ENCODE data around the gene GTF2A1L. TPM values are rescaled to one million over a fixed set of nuclear protein-coding genes. Genes with fewer than 3 reads are reported as not detected.

Gene GTF2A1L
- total and polyA plus RNA-seq, 2 experiments from 2014 or later = 0.52 to 4.1 TPM

- Histone ChIP-seq H4K20me1 (ENCODE audit: insufficient read depth, poor library complexity, severe bottlenecking) (no peaks in the 10 kb centered on the region), H3K79me2 (no peaks in the 10 kb centered on the region), H3K9me3 (ENCODE audit: low read depth) (no peaks in the 10 kb centered on the region), H3K27ac (no peak overlapping the region), H3K4me1 (ENCODE audit: insufficient read depth) (no peaks in the 10 kb centered on the region), H3K36me3 (replicated peaks; ENCODE audit: insufficient read depth, low read depth) (no peaks in the 10 kb centered on the region), H3K27me3 (no peaks in the 10 kb centered on the region), H2AFZ (no peak overlapping the region), H3K4me2 (no peak overlapping the region), H3K9me2 (replicated peaks; ENCODE audit: insufficient read depth) (no peaks in the 10 kb centered on the region), H3K4me3 (no peak overlapping the region)
- TF ChIP-seq EZH2phosphoT487 (IDR thresholded peaks at IDR 0.05; ENCODE audit: low read depth, severe bottlenecking, unreplicated experiment) (no peak), CTCF (IDR thresholded peaks at IDR 0.05; ENCODE audit: poor library complexity) (peak; percentile 41)
- peak; percentile 22 for DNase-seq (ENCODE audit: low spot score)
- WGBS (ENCODE audit: low lambda C conversion rate, missing lambda C conversion rate) = 71% methylated on average over 2 of the region's 2 CpGs
Measured at GRCh38 chr2:48727560-48727959, 109.9 kb downstream of the GTF2A1L start.

- H3K79me2 ChIP-seq = no peaks in the 10 kb centered on the region
- H3K27me3 ChIP-seq = no peaks in the 10 kb centered on the region
- no peak overlapping the region for H3K4me2 ChIP-seq
- 100% methylated on average over 2 of the region's 2 CpGs for WGBS (ENCODE audit: low lambda C conversion rate, missing lambda C conversion rate)
- no peak for TF ChIP-seq EZH2 (IDR thresholded peaks at IDR 0.05; ENCODE audit: borderline replicate concordance)
- TF ChIP-seq CTCF (IDR thresholded peaks at IDR 0.05; ENCODE audit: poor library complexity) = no peak
- TF ChIP-seq EZH2phosphoT487 (IDR thresholded peaks at IDR 0.05; ENCODE audit: low read depth, severe bottlenecking, unreplicated experiment) = no peak
- no peaks in the 10 kb centered on the region for H4K20me1 ChIP-seq (ENCODE audit: insufficient read depth, poor library complexity, severe bottlenecking)
- no peak overlapping the region for H3K27ac ChIP-seq
- no peaks in the 10 kb centered on the region for H3K9me2 ChIP-seq (replicated peaks; ENCODE audit: insufficient read depth)
- no peaks in the 10 kb centered on the region for H3K9me3 ChIP-seq (ENCODE audit: low read depth)
- no peak overlapping the region for H3K4me3 ChIP-seq
- no peak for DNase-seq (ENCODE audit: low spot score)
- no peak overlapping the region for H2AFZ ChIP-seq
- no peaks in the 10 kb centered on the region for H3K36me3 ChIP-seq (replicated peaks; ENCODE audit: insufficient read depth, low read depth)
- peaks cover 3% of the 10 kb centered on the region for H3K4me1 ChIP-seq (ENCODE audit: insufficient read depth)
Measured at GRCh38 chr2:48728295-48728694, 110.6 kb downstream of the GTF2A1L start.

- no peaks in the 10 kb centered on the region for H3K27me3 ChIP-seq
- H3K4me2 ChIP-seq = no peak overlapping the region
- H3K9me3 ChIP-seq (ENCODE audit: low read depth) = no peaks in the 10 kb centered on the region
- no peaks in the 10 kb centered on the region for H3K79me2 ChIP-seq
- H3K27ac ChIP-seq = no peak overlapping the region
- no peaks in the 10 kb centered on the region for H4K20me1 ChIP-seq (ENCODE audit: insufficient read depth, poor library complexity, severe bottlenecking)
- no peak overlapping the region for H3K4me3 ChIP-seq
- DNase-seq (ENCODE audit: low spot score) = no peak
- no peaks in the 10 kb centered on the region for H3K9me2 ChIP-seq (replicated peaks; ENCODE audit: insufficient read depth)
- H2AFZ ChIP-seq = no peak overlapping the region
- H3K4me1 ChIP-seq (ENCODE audit: insufficient read depth) = peaks cover 4% of the 10 kb centered on the region
- H3K36me3 ChIP-seq (replicated peaks; ENCODE audit: insufficient read depth, low read depth) = no peaks in the 10 kb centered on the region
- no peak for TF ChIP-seq EZH2 (IDR thresholded peaks at IDR 0.05; ENCODE audit: borderline replicate concordance)
- TF ChIP-seq EZH2phosphoT487 (IDR thresholded peaks at IDR 0.05; ENCODE audit: low read depth, severe bottlenecking, unreplicated experiment) = no peak
- no peak for TF ChIP-seq CTCF (IDR thresholded peaks at IDR 0.05; ENCODE audit: poor library complexity)
Measured at GRCh38 chr2:48728840-48729239, 111.2 kb downstream of the GTF2A1L start.

Small RNAs within 50 kb of the gene (small RNA-seq; reads per million reads assigned to genes)
- not detected for gene TPT1P11

Other genes with a start within 250 kb of the GTF2A1L start
- 28.8 and 32.9 TPM in 2 replicates for gene PPP1R21, start 177.1 kb upstream of the GTF2A1L start, total RNA-seq
- gene PPP1R21, start 177.1 kb upstream of the GTF2A1L start, polyA plus RNA-seq = 25.0 and 26.2 TPM in 2 replicates
- 21.6 and 22.0 TPM in 2 replicates for gene STON1, start 87.7 kb upstream of the GTF2A1L start, total RNA-seq
- gene STON1, start 87.7 kb upstream of the GTF2A1L start, polyA plus RNA-seq = 10.4 and 12.2 TPM in 2 replicates
- not detected in 2 replicates for gene LHCGR, start 137.9 kb downstream of the GTF2A1L start, total RNA-seq
- 0.09 and 0.23 TPM in 2 replicates for gene LHCGR, start 137.9 kb downstream of the GTF2A1L start, polyA plus RNA-seq